Brain microvascular endothelial cell (primary cell): Measurements from ENCODE around the gene TMEM62.

ENCODE experiments used
- DNase-seq: peaks from one replicate; pipeline ENCODE4 v3.0.0-alpha.2; 2020
- H3K27ac ChIP-seq: fragments of 250-450 bp; sonication (Bioruptor Pico); 2 replicates; pipeline ENCODE4 v1.5.1; 2020; ENCODE audit warnings: mild to moderate bottlenecking, moderate library complexity
- H3K27me3 ChIP-seq: fragments of 250-450 bp; sonication (Bioruptor Pico); replicated peaks from 2 replicates; pipeline ENCODE4 v1.5.1; 2020; ENCODE audit warnings: mild to moderate bottlenecking
- H3K36me3 ChIP-seq: fragments of 250-450 bp; sonication (Bioruptor Pico); replicated peaks from 2 replicates; pipeline ENCODE4 v1.5.1; 2020; ENCODE audit warnings: mild to moderate bottlenecking
- H3K4me3 ChIP-seq: 2 replicates; pipeline ENCODE4 v1.5.1; 2011; ENCODE audit warnings: low read depth, mild to moderate bottlenecking, control low read depth, low read length, moderate library complexity
- in situ Hi-C: cut with HindIII; loops from 2 replicates; pipeline ENCODE4 v1.10.0; 2017; ENCODE audit warnings: low sequenced_read_pairs, low pct_ligation_motif_present
- TF ChIP-seq, protein P1 (sequence below): IDR thresholded peaks from 2 replicates; pipeline ENCODE4 v1.5.1; 2011; ENCODE audit warnings: low read depth, mild to moderate bottlenecking, moderate library complexity, low read length, control low read depth, inconsistent platforms; ENCODE audit errors: missing control alignments

Gene TMEM62

GRCh38 chr15:43210807-43211206 lies 77.4 kb downstream of the TMEM62 start:
- Histone ChIP-seq H3K27me3 (peaks cover 13% of the 10 kb centered on the region), H3K36me3 (no peaks in the 10 kb centered on the region), H3K4me3 (no peak overlapping the region), H3K27ac (no peak overlapping the region)
- no peak for DNase-seq
- TF ChIP-seq, protein P1, sequence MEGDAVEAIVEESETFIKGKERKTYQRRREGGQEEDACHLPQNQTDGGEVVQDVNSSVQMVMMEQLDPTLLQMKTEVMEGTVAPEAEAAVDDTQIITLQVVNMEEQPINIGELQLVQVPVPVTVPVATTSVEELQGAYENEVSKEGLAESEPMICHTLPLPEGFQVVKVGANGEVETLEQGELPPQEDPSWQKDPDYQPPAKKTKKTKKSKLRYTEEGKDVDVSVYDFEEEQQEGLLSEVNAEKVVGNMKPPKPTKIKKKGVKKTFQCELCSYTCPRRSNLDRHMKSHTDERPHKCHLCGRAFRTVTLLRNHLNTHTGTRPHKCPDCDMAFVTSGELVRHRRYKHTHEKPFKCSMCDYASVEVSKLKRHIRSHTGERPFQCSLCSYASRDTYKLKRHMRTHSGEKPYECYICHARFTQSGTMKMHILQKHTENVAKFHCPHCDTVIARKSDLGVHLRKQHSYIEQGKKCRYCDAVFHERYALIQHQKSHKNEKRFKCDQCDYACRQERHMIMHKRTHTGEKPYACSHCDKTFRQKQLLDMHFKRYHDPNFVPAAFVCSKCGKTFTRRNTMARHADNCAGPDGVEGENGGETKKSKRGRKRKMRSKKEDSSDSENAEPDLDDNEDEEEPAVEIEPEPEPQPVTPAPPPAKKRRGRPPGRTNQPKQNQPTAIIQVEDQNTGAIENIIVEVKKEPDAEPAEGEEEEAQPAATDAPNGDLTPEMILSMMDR: peak; percentile 1
- in situ Hi-C loops: no loop called here

DNA sequence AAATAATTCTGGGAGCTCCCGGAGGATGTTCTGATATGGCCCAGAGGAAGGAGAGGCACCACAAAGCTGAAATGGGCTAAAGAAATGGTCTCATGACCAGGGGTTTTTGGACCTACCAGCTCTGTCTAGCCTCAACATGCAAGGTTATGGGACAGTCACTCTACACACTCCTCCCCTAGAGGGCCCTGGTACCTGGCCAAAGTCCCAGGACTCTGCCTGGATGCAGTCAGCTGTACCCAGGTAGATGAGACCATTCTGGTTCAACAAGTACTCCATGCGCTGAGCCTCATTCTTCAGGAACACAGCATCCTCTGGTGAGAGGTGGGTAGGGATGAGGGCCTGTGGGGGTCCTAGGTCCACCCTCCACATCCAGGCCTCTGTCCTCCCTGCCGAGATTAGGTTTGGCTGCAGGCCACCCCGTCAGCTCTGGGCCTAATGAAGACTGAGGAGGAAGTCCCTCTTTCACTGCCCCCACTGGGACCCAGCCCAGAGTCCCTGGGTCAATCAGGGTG lies 77.9 kb downstream of the TMEM62 start:
- in situ Hi-C loops: no loop called here
- H3K4me3 ChIP-seq: no peak overlapping the region
- TF ChIP-seq, protein P1: no peak
- peaks cover 13% of the 10 kb centered on the region for H3K27me3 ChIP-seq
- H3K36me3 ChIP-seq: no peaks in the 10 kb centered on the region
- DNase-seq: no peak
- H3K27ac ChIP-seq: no peak overlapping the region

GRCh38 chr15:43212299-43212698 lies 78.9 kb downstream of the TMEM62 start:
- Histone ChIP-seq H3K4me3 (no peak overlapping the region), H3K36me3 (no peaks in the 10 kb centered on the region), H3K27me3 (peaks cover 10% of the 10 kb centered on the region), H3K27ac (no peak overlapping the region)
- in situ Hi-C loops: no loop called here
- TF ChIP-seq, protein P1: no peak
- no peak for DNase-seq

DNA sequence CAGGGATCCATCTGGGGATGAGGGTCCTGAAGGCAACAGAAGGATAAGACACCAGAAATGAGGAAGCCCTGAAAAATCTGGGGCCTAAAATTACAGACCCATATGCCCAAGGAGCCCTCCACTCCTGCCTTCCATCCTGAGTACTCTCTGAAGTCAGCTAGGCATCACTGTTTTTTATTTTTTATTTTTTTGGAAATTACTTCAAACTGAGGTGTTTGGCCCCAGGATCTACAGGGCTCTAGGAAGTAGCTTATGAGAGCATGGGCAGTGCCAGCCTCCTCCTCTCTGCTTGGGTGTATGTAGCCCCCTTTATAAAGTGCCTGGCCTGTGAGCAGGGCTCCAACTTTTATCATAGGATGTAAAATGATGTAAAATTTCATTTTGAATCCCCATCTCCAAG lies 79.6 kb downstream of the TMEM62 start:
- no peak overlapping the region for H3K27ac ChIP-seq
- DNase-seq: no peak
- TF ChIP-seq, protein P1: no peak
- no peak overlapping the region for H3K4me3 ChIP-seq
- in situ Hi-C loops: no loop called here
- peaks cover 5% of the 10 kb centered on the region for H3K27me3 ChIP-seq
- H3K36me3 ChIP-seq: no peaks in the 10 kb centered on the region

DNA sequence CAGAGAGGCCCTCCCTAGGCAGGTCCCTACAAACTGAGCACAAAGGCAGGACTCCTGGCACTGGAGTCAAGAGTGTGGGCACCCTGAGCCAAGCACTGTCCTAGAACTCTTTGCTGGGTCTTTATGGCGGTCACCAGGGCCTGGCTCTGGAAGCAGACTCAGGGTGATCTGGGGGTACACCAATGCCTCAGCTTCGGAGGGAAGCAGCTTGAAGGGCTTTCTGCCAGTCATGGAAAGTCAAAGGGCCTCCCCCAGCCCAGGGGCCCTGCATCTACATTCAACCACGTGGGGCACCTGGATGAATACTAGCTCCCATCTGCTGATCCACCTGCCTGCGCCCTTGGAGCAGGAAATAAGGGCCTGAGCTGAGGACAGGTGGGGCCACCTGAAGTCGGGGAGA lies 80.1 kb downstream of the TMEM62 start:
- H3K27me3 ChIP-seq: peaks cover 4% of the 10 kb centered on the region
- DNase-seq: no peak
- H3K27ac ChIP-seq: no peak overlapping the region
- no peak overlapping the region for H3K4me3 ChIP-seq
- in situ Hi-C loops: no loop called here
- no peaks in the 10 kb centered on the region for H3K36me3 ChIP-seq
- TF ChIP-seq, protein P1: no peak

DNA sequence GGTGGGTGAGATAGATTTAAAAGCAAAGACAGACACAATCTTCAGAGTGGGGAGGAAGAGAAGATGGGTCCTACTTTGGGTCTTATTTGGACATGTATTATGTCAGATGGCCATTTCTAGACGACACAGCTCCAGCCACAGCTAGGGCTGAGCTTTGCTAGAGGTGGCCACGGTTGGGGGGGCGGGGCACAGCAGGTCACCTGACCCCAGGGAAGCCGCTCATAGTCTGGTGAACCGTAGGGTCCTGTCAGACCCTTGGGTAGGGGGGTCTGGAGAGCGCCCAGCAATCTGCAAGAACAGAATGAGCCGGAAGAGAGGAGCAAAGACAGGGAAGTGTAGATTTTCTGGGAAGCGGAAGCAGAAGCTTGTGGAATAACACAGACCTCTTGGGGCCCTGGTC lies 80.8 kb downstream of the TMEM62 start:
- no peak for DNase-seq
- in situ Hi-C loops: no loop called here
- Histone ChIP-seq H3K27me3 (peaks cover 4% of the 10 kb centered on the region), H3K27ac (no peak overlapping the region), H3K4me3 (no peak overlapping the region), H3K36me3 (no peaks in the 10 kb centered on the region)
- TF ChIP-seq, protein P1: no peak
